CD4-positive, CD25-positive, alpha-beta regulatory T cell (primary cell): Measurements from ENCODE around the gene SMIM21. TPM values are rescaled to one million over a fixed set of nuclear protein-coding genes. Genes with fewer than 3 reads are reported as not detected.

ENCODE experiments used
- ATAC-seq, 2 donors: fragments of 150-1000 bp; cut with Tn5 transposase; one replicate each; pipeline ENCODE4 v1.10.0; 2021; ENCODE audit warnings: low read depth in 2 of 2, moderate number of reproducible peaks in 2 of 2, moderate library complexity in 1 of 2
- DNase-seq, 3 donors: peaks; one replicate each; pipeline versions ENCODE4 v3.0.0 to v3.0.0-alpha.2; 2012 to 2022; ENCODE audit warnings: mixed read lengths in 1 of 3
- H3K27ac ChIP-seq: one replicate; pipeline ENCODE4 v1.7.0; 2013; ENCODE audit warnings: mild to moderate bottlenecking, low read length; ENCODE audit not compliant: insufficient read depth, poor library complexity, severe bottlenecking
- H3K27me3 ChIP-seq: one replicate; pipeline ENCODE4 v1.7.0; 2013; ENCODE audit warnings: low read length; ENCODE audit not compliant: control insufficient read depth, insufficient read depth
- H3K36me3 ChIP-seq: one replicate; pipeline ENCODE4 v1.7.0; 2013; ENCODE audit warnings: mild to moderate bottlenecking, low read length, moderate library complexity; ENCODE audit not compliant: control insufficient read depth, insufficient read depth
- H3K4me1 ChIP-seq: 2 replicates; pipeline ENCODE4 v1.7.0; 2013; ENCODE audit warnings: mild to moderate bottlenecking, low read length; ENCODE audit not compliant: insufficient read depth, control insufficient read depth, poor library complexity, severe bottlenecking
- H3K4me3 ChIP-seq: one replicate; pipeline ENCODE4 v1.7.0; 2013; ENCODE audit warnings: low read depth, mild to moderate bottlenecking, low read length, moderate library complexity
- H3K9me3 ChIP-seq, 2 experiments: 1 replicate in 1 of 2; 2 replicates in 1 of 2; pipeline ENCODE4 v1.7.0; 2013; ENCODE audit warnings: low read length in 2 of 2, mild to moderate bottlenecking in 1 of 2, moderate library complexity in 1 of 2; ENCODE audit not compliant: control insufficient read depth in 2 of 2
- H3K27ac Mint-ChIP-seq, 3 donors: one replicate each; pipeline ENCODE4 v1.8.0; 2020 to 2022; ENCODE audit warnings: mild to moderate bottlenecking in 3 of 3, mixed read lengths in 3 of 3, moderate library complexity in 2 of 3
- H3K27me3 Mint-ChIP-seq: one replicate; pipeline ENCODE4 v1.8.0; 2022; ENCODE audit warnings: mild to moderate bottlenecking, mixed read lengths
- H3K36me3 Mint-ChIP-seq: one replicate; pipeline ENCODE4 v1.8.0; 2020; ENCODE audit warnings: mixed read lengths
- H3K4me1 Mint-ChIP-seq, 4 donors: one replicate each; pipeline ENCODE4 v1.8.0; 2020 to 2022; ENCODE audit warnings: mixed read lengths in 4 of 4, mild to moderate bottlenecking in 1 of 4
- H3K4me3 Mint-ChIP-seq, 4 donors: one replicate each; pipeline ENCODE4 v1.8.0; 2020 to 2022; ENCODE audit warnings: mild to moderate bottlenecking in 4 of 4, mixed read lengths in 4 of 4, moderate library complexity in 3 of 4
- H3K9me3 Mint-ChIP-seq, 7 donors: one replicate each; pipeline ENCODE4 v1.8.0; 2020 to 2022; ENCODE audit warnings: mixed read lengths in 7 of 7, mild to moderate bottlenecking in 3 of 7, moderate library complexity in 2 of 7
- polyA plus RNA-seq, 4 donors: library from polyadenylated mRNA; unstranded; fragments of 300-500 nt; fragmentation: Illumina TruSeq; gene quantifications; one replicate each; pipeline ENCODE4 v1.2.3, GENCODE V29; 2021
- total RNA-seq: library from RNA; stranded (reverse); gene quantifications from one replicate; pipeline ENCODE4 v1.2.3, GENCODE V29; 2022

SMIM21 gene
- total and polyA plus RNA-seq, 5 donors from 2014 or later = not detected

GRCh38 chr18:75467281-75467795 lies 39.8 kb upstream of the SMIM21 start:
- no peak for ATAC-seq
- Histone ChIP-seq H3K4me3 (no peak overlapping the region), H3K27ac (no peak overlapping the region), H3K9me3 (no peaks in the 10 kb centered on the region), H3K27me3 (no peaks in the 10 kb centered on the region), H3K4me1 (no peaks in the 10 kb centered on the region), H3K36me3 (no peaks in the 10 kb centered on the region)
- no peaks in the 10 kb centered on the region for H3K4me1 Mint-ChIP-seq
- H3K4me3 Mint-ChIP-seq = no peak overlapping the region
- H3K9me3 Mint-ChIP-seq = peaks cover 0 to 1% (median 0%) of the 10 kb centered on the region in 7 donors
- H3K36me3 Mint-ChIP-seq = no peaks in the 10 kb centered on the region
- H3K27me3 Mint-ChIP-seq = peaks cover 9% of the 10 kb centered on the region
- no peak for DNase-seq
- H3K27ac Mint-ChIP-seq = no peak overlapping the region

DNA sequence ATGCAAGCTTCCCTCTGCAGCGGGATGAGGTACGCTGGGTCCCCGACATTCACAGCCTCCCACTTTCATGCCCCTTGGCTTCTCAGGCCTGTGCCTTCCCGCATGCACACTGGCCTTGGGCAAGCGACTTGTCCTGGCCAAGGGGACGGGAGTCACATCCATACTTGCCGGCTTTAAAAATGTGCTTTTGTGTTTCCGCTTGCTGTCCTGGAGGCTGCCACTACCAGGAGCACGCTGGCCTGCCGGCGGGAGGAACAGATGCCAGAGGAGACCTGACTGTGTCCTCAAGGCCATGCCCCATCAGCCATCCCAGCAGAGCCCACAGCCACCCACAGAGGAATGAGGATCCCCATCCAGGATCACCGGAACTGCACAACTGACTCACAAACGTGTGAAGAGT lies 36.9 kb upstream of the SMIM21 start:
- no peak overlapping the region for H3K4me3 Mint-ChIP-seq
- H3K27ac ChIP-seq = no peak overlapping the region
- H3K36me3 Mint-ChIP-seq = no peaks in the 10 kb centered on the region
- no peaks in the 10 kb centered on the region for H3K9me3 Mint-ChIP-seq
- peaks cover 2% of the 10 kb centered on the region for H3K27me3 ChIP-seq
- H3K36me3 ChIP-seq = no peaks in the 10 kb centered on the region
- DNase-seq (no peak), ATAC-seq (no peak)
- peaks cover 15% of the 10 kb centered on the region for H3K27me3 Mint-ChIP-seq
- H3K9me3 ChIP-seq = no peaks in the 10 kb centered on the region
- no peaks in the 10 kb centered on the region for H3K4me1 ChIP-seq
- no peak overlapping the region for H3K27ac Mint-ChIP-seq
- H3K4me1 Mint-ChIP-seq = no peaks in the 10 kb centered on the region
- H3K4me3 ChIP-seq = no peak overlapping the region

DNA sequence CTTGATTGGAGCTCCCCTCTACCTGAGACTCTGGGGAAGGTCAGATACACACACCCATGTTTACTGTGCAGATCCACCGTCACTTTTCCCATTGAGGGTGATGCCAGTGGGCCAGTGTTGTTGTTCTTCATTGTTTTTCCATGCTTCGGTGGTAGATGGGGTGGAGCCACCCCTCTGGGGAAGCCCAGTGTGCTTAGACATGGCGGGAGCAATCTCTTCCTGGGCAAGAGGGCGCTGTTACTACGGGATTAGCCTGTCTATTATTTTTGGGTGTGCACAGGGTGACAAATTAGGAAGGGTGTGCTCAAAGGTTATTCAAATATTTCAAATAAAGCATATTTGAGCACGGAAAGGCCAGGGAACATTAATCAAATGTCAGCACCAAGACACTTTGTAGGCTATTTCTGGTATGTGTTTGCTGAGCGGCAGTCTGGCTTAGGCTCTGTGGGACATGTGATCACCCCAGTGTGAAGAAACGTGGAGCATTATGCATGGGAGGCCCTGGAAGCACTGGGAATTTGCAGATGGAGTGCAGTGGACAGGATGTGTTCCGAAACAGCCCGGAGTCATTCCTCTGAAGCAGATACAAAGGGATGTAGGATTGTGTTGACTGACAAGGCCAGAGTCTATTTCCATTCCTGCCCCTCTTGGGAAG lies 34.8 kb upstream of the SMIM21 start:
- H3K27ac Mint-ChIP-seq = no peak overlapping the region
- no peaks in the 10 kb centered on the region for H3K4me1 ChIP-seq
- no peaks in the 10 kb centered on the region for H3K4me1 Mint-ChIP-seq
- H3K9me3 Mint-ChIP-seq = peaks cover 0 to 12% (median 4%) of the 10 kb centered on the region in 7 donors
- H3K36me3 ChIP-seq = no peaks in the 10 kb centered on the region
- peaks cover 34% of the 10 kb centered on the region for H3K27me3 Mint-ChIP-seq
- H3K27me3 ChIP-seq = peaks cover 11% of the 10 kb centered on the region
- H3K4me3 ChIP-seq = no peak overlapping the region
- DNase-seq (no peak), ATAC-seq (no peak)
- peaks cover 4% of the 10 kb centered on the region for H3K36me3 Mint-ChIP-seq
- H3K9me3 ChIP-seq = peaks cover 0 to 4% of the 10 kb centered on the region in 2 experiments
- no peak overlapping the region for H3K27ac ChIP-seq
- no peak overlapping the region for H3K4me3 Mint-ChIP-seq

GRCh38 chr18:75456199-75456631 lies 28.7 kb upstream of the SMIM21 start:
- Histone ChIP-seq H3K27me3 (peaks cover 27% of the 10 kb centered on the region), H3K27ac (no peak overlapping the region), H3K4me3 (no peak overlapping the region), H3K36me3 (no peaks in the 10 kb centered on the region), H3K4me1 (no peaks in the 10 kb centered on the region), H3K9me3 (peaks cover 0 to 7% of the 10 kb centered on the region in 2 experiments)
- H3K4me3 Mint-ChIP-seq = peak overlapping the region in 2 of 4 donors; percentile 59 to 78
- no peak overlapping the region for H3K27ac Mint-ChIP-seq
- peaks cover 0 to 12% (median 4%) of the 10 kb centered on the region in 7 donors for H3K9me3 Mint-ChIP-seq
- H3K4me1 Mint-ChIP-seq = peaks cover 0 to 7% (median 0%) of the 10 kb centered on the region in 4 donors
- ATAC-seq (no peak), DNase-seq (no peak)
- peaks cover 4% of the 10 kb centered on the region for H3K36me3 Mint-ChIP-seq
- peaks cover 66% of the 10 kb centered on the region for H3K27me3 Mint-ChIP-seq

GRCh38 chr18:75455249-75456198 lies 28.0 kb upstream of the SMIM21 start:
- Histone ChIP-seq H3K4me3 (no peak overlapping the region), H3K4me1 (no peaks in the 10 kb centered on the region), H3K27ac (no peak overlapping the region), H3K36me3 (no peaks in the 10 kb centered on the region), H3K9me3 (peaks cover 0 to 7% of the 10 kb centered on the region in 2 experiments), H3K27me3 (peaks cover 26% of the 10 kb centered on the region)
- Mint-ChIP-seq H3K27ac (no peak overlapping the region), H3K4me3 (peak overlapping the region in 2 of 4 donors; percentile 69 to 78), H3K36me3 (peaks cover 4% of the 10 kb centered on the region), H3K4me1 (peaks cover 0 to 7% (median 0%) of the 10 kb centered on the region in 4 donors), H3K9me3 (peaks cover 0 to 12% (median 4%) of the 10 kb centered on the region in 7 donors), H3K27me3 (peaks cover 67% of the 10 kb centered on the region)
- DNase-seq (no peak), ATAC-seq (no peak)

DNA sequence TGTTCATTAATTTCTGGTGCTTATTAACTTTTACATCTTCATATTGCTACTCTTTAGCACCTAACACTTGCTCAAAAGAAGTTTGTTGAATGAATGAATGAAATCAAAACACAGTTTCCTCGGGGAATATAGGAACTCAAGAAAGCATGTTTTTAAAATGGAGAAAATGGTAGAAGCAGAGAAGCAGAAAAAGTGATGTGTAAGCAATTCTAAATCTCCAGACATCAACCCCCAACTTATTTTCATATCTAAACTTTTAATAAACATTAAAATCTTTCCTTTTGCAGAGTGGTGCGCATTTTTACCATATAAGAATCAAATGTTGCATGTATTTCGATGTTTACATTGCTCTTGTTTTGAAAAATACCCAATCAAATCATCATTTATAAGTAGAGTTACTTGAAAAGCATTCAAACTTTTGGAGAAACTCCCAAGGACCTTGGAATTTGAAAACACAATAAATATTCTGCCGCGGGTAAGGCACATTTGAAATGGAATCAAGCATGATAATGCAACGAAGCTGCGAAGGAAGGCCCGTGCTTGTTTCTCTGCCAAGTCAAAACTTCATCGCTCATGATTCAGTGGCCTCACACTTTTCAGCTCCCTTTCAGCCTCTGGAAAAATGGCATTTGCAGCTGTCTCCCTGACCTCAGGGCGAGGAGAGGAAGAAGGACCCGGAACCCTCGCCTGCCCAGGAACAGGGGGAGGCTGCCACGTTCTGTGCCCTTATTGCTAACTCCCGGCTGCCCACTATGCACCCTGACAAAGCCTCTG lies 26.7 kb upstream of the SMIM21 start:
- Mint-ChIP-seq H3K9me3 (peaks cover 0 to 12% (median 4%) of the 10 kb centered on the region in 7 donors), H3K27me3 (peaks cover 67% of the 10 kb centered on the region), H3K4me1 (peaks cover 0 to 7% (median 0%) of the 10 kb centered on the region in 4 donors), H3K27ac (no peak overlapping the region), H3K4me3 (no peak overlapping the region), H3K36me3 (peaks cover 4% of the 10 kb centered on the region)
- ATAC-seq = no peak
- H3K4me1 ChIP-seq = no peaks in the 10 kb centered on the region
- H3K27me3 ChIP-seq = peaks cover 26% of the 10 kb centered on the region
- no peak for DNase-seq
- H3K27ac ChIP-seq = no peak overlapping the region
- H3K9me3 ChIP-seq = peaks cover 0 to 7% of the 10 kb centered on the region in 2 experiments
- no peaks in the 10 kb centered on the region for H3K36me3 ChIP-seq
- no peak overlapping the region for H3K4me3 ChIP-seq

- peaks cover 0 to 3% (median 0%) of the 10 kb centered on the region in 4 donors for H3K4me1 Mint-ChIP-seq
- Histone ChIP-seq H3K4me3 (no peak overlapping the region), H3K4me1 (no peaks in the 10 kb centered on the region), H3K9me3 (no peaks in the 10 kb centered on the region), H3K27ac (no peak overlapping the region), H3K36me3 (no peaks in the 10 kb centered on the region), H3K27me3 (peaks cover 15% of the 10 kb centered on the region)
- DNase-seq (no peak), ATAC-seq (no peak)
- H3K36me3 Mint-ChIP-seq = no peaks in the 10 kb centered on the region
- peaks cover 0 to 4% (median 1%) of the 10 kb centered on the region in 7 donors for H3K9me3 Mint-ChIP-seq
- no peak overlapping the region for H3K27ac Mint-ChIP-seq
- no peak overlapping the region for H3K4me3 Mint-ChIP-seq
- H3K27me3 Mint-ChIP-seq = peaks cover 42% of the 10 kb centered on the region
These were observed 23.4 kb upstream of the SMIM21 start for GRCh38 chr18:75450906-75451305.
